ENCODE results near the gene HES1.
A peak's percentile ranks its signal among the peaks of the same experiment; 100 is the strongest.
"Not testable (repeated sequence)": the region's sequence is repeated elsewhere in the genome, so short reads cannot be mapped to it uniquely, and the experiment has no call there.

HES1 gene

GRCh38 chr3:194141415-194142155 lies 5.6 kb downstream of the HES1 start:
- peak; percentile 74 for DNase-seq (ENCODE audit: low spot score)

DNA sequence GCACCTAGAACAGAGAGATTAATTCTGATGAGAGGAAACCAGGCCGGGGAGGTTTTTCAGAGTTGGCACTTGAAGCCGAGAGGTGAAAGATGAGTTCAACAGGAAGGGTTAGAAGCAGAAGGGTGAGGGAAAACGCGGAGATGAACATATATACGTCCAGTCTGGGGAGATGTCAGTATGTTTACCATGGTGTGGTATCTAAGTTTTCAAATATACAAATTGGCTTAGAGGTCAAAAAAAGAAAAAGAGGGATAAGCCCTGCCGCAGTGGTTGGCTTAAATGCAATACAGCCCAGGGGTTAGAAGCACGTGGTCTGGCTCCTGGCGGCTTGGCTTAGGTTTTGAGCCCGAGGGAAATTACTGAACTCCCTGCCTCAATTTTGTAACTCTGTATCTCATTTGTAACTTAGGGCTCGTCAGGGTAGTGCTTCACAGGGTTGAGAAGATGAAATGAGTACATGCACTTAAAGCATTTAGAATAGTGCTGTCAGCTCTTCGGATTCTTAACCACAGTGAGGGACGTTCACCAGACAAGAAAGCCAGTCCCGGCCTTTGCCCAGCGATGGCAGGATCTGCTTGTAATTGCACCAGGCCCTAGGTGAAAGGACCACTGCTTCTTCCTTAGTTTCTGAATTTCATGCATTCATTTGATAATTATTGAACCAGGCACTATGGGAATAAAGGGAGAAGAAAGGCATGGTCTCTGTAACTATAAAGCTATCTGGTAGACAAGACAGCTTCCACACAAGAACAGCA lies 6.4 kb downstream of the HES1 start:
- no peak for DNase-seq (ENCODE audit: low spot score)

- no peak for DNase-seq (ENCODE audit: low spot score)
Measured at GRCh38 chr3:194145702-194146101, 9.8 kb downstream of the HES1 start.

GRCh38 chr3:194147679-194148078 lies 11.7 kb downstream of the HES1 start:
- no peak for DNase-seq (ENCODE audit: low spot score)

GRCh38 chr3:194148383-194148782 lies 12.4 kb downstream of the HES1 start:
- DNase-seq (ENCODE audit: low spot score): peak; percentile 73

DNA sequence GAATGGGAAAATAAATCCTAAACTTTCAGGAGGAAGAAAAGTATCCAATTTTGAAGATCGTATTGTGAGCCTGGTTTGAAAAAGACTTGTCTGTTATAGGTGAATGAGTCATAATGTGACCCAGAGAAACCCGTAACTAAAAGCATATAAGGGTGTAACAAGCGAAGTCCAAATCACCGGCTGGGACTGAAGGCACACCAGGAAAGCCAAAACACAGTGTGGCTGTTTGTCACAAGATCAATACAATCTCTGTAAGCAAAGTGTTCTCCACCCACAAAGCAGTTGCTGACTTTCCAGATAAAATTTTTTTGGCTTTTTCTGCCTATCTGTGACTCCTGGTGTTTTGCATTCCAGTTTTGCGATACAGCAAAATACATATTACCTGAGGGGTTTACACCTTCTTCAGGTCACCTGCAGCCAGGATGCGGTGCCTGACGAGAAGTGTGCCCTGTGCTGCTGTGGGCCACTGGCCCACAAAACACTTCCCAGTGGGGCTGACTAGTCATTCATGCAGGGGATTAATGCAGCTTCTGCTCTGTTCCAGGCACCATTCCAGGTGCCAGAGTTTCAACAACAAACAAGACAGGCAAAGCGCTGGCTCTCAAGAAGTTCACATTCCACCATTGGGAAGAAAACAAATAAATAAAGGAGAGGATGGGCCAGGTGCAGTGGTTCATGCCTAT lies 14.4 kb downstream of the HES1 start:
- no peak for DNase-seq (ENCODE audit: low spot score)

DNA sequence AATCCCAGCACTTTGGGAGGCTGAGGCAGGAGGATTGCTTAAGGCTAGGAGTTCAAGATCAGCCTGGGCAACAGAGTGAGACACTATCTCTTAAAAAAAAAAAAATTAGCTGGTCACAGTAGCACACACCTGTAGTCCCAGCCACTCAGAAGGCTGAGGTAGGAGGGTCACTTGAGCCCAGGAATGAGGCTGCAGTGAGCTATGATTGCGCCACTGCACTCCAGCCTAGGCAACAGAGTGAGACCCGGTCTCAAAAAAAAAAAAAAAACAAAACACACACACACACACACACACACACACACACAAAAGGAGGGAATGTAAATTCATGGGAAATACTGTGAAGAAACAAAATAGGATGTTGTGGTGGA lies 15.0 kb downstream of the HES1 start:
- not testable (repeated sequence) for DNase-seq (ENCODE audit: low spot score)

- DNase-seq (ENCODE audit: low spot score): no peak
Measured at GRCh38 chr3:194154346-194154745, 18.4 kb downstream of the HES1 start.

DNA sequence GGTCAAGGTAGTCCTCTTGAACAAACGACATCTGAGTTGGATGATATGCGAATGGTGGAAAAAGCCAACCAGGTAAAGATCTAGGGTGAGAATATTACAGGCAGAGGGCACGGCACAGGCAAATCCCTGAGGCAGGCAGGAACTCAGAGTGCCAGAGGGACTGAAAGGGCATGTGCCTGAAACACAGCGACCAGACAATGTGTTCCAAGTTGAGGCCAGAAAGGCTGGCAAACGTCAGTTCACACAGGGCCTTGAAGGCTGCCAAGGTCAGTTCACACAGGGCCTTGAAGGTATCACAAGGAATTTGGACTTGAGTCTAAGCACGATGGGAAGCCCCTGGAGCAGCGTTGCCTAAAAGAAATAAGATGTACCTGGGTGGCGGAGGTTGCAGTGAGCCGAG lies 20.1 kb downstream of the HES1 start:
- no peak for DNase-seq (ENCODE audit: low spot score)

DNA sequence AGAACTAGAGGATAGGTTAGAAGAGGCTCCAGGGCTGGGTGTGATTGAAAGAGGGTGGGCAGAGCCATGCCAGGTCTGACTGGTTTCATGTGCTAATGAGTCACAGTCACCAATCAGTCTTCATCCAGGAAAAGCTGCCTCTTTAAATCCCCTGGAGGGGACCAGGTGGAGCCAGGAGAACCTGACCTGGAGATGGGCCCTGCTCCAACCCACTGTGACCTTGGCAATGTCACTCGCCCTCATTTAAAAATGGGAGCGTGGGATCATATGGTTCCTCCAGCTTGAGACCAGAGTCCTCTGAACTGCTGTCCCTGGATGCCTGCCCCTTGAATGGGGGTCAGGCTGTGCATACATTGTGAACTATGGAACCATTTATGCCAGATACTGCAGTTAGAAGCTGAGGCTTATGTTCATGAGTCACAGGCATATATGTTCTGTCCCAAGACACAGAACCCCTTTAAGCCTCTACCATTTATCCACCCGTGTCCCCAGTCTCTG lies 23.0 kb downstream of the HES1 start:
- no peak for DNase-seq (ENCODE audit: low spot score)

- DNase-seq (ENCODE audit: low spot score): no peak
Measured at GRCh38 chr3:194160158-194160557, 24.2 kb downstream of the HES1 start.

GRCh38 chr3:194161131-194162045 lies 25.4 kb downstream of the HES1 start:
- no peak for DNase-seq (ENCODE audit: low spot score)

DNA sequence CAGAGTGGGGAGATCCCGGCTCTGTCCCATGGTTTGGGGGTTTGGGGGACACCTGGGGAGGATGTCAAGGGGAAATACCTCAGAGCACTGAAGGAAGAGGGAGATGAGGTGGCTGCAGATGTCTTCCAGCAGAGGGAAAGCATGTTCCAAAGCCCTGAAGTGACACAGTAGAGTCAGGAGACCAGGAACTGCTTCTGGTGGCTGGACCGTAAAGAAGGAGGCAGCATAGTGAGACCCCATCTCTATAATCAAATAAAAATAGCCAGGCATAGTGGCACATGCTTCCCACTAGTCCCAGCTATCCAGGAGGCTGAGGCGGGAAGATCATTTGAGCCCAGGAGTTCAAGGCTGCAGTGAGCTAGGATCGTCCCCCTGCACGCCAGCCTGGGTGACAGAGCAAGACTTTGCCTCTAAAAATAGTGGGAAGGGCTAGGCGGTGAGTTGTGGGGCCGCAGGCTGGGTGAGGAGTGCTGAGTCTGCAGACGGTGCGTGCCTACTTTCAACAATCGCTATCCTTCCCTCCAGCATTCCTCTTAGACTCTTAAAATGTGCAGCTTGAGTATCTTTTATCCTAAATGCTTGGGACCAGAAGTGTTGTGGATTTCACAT lies 26.2 kb downstream of the HES1 start:
- no peak for DNase-seq (ENCODE audit: low spot score)

GRCh38 chr3:194162817-194163584 lies 27.1 kb downstream of the HES1 start:
- no peak for DNase-seq (ENCODE audit: low spot score)

DNA sequence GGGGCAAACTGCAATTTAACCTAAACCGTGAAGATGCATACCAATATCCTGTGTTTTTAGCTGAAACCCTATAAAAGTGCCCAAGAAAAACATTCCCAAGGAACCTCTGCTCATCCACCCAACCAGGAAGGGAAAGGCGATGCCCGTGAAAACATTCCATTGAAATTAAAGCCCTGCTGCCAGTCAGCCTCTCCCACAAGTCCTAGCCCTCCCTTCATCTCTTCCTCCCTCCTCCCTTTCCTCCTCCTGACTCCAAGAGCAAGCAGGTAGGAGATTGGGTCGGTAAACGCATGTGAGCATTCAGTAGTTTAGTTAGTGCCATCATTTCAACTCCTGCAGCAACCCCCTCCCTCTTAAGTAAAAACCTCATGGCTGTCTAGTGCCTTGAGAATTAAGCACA lies 27.7 kb downstream of the HES1 start:
- DNase-seq (ENCODE audit: low spot score): no peak

DNA sequence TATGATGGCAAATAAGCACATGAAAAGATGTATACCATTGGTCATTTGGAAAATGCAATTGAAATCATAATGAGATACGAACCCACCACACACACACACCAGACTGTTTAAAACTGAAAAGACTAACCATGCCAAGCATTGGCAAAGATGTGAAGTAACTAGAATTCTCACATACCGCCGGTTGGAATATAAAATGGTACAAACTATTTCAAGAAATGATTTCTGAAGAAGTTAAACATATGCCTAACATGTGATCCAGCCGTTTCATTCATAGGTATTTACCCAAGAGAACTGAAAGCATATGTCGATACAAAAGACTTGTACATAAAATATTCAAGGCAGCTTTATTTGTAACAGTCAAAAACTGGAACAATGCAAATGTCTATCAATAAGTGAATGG lies 28.9 kb downstream of the HES1 start:
- DNase-seq (ENCODE audit: low spot score): no peak

DNA sequence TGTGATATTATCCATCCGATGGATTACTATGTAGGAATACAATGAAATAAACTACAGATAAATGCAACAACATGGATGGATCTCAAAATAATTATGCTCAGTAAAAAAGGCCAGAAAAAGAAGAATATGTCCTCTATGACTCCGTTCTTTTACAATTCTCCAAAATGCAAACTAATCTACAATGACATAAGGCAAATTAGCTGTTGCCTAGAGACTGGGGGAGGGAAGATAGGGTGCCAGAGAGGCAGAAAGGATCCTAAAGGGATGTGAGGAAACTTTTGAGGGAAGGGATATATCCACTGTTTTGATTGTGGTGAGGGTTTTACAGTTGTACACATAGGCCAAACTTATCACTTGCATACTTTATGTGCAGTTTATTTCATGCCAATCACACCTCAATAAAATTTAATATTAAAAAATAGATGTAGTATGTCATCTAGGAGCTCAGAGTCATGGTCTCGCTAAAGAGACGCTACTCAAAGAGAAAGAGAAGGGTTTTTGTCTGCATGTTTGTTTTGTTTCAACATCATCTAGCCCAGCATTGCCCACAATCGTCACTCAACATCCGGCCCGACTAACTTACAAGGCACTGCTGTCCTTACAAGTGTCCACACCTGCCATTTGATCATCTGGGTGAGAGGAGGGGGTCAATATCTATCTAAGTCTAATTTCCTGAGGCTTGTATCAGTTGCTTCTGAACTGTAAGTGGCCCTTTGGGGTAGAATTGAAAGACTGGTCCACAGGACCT lies 29.5 kb downstream of the HES1 start:
- DNase-seq (ENCODE audit: low spot score): no peak

DNA sequence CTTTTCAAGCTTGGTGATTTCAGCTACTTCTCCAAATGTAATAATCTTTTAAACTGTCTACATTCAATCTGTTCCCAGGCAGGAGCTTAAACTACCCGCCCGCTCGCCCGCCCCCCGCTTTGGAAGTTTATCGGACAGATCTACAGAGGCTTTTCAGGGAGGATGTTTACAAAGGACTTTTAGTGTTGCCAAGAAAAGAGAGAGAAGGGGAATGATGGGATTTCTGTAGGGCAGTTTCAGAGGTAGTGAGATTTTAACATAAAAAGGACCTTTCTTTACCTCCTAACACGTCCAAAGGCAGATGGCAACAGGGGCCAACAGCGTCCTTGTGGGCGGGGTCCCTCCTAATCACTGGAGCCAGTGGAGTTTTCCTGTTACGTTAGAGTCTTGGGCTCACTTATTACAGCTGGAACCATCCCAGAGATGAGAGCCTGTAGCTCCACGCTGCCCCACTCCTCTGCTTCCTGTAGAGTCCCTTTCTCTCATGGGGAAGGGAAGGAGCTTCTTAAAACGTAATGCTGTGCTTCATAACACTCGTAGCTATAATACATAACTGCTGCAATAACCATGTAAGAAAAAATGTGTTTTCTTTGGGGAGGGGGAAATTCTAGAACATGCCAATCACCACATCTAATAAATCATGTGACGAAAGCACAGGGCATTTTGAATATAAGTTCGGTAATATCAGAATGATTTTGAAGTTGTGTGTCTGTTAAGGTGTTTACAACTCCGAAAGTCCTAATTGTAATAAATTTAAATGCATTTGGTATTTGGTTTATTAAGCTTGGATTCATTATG lies 30.9 kb downstream of the HES1 start:
- DNase-seq (ENCODE audit: low spot score): no peak
